Esophagus (tissue), 2 donors: ENCODE results near the gene LARP4B. TPM values are rescaled to one million over a fixed set of nuclear protein-coding genes. Genes with fewer than 3 reads are reported as not detected.

ENCODE experiments used
- H3K27ac ChIP-seq, 2 donors: one replicate each; pipeline ENCODE4 v1.5.1; 2013; ENCODE audit warnings: low read depth in 2 of 2, mild to moderate bottlenecking in 2 of 2, inconsistent platforms in 1 of 2, low read length in 1 of 2, moderate library complexity in 1 of 2
- H3K27me3 ChIP-seq, 2 donors: one replicate each; pipeline ENCODE4 v1.6.1; 2013; ENCODE audit warnings: low read length in 2 of 2, control low read depth in 1 of 2, mild to moderate bottlenecking in 1 of 2; ENCODE audit not compliant: insufficient read depth in 2 of 2, control insufficient read depth in 1 of 2
- H3K36me3 ChIP-seq, 2 donors: one replicate each; pipeline ENCODE4 v1.6.1; 2013; ENCODE audit warnings: low read length in 1 of 2; ENCODE audit not compliant: control insufficient read depth in 2 of 2, insufficient read depth in 2 of 2
- H3K4me1 ChIP-seq, 2 donors: one replicate each; pipeline ENCODE4 v1.6.1; 2013; ENCODE audit warnings: low read length in 1 of 2; ENCODE audit not compliant: control insufficient read depth in 2 of 2, insufficient read depth in 2 of 2
- H3K4me3 ChIP-seq, 2 donors: one replicate each; pipeline ENCODE4 v1.5.1; 2013; ENCODE audit warnings: low read length in 2 of 2, mild to moderate bottlenecking in 2 of 2, low read depth in 1 of 2, moderate library complexity in 1 of 2
- H3K9me3 ChIP-seq, 2 donors: one replicate each; pipeline ENCODE4 v1.6.1; 2013; ENCODE audit warnings: mild to moderate bottlenecking in 2 of 2, low read depth in 1 of 2, low read length in 1 of 2, moderate library complexity in 1 of 2; ENCODE audit not compliant: control insufficient read depth in 2 of 2, insufficient read depth in 1 of 2
- WGBS, 2 donors: extraction: QIAGEN DNeasy Blood & Tissue Kit; methylation state at CpG; one replicate each; pipeline ENCODE4 v1.1.7; 2013; 5-methylcytosine and 5-hydroxymethylcytosine counted together
- polyA plus RNA-seq, 2 donors: library from polyadenylated mRNA; stranded (reverse); fragments of 200-250 nt; gene quantifications; one replicate each; pipeline ENCODE4 v1.2.3, GENCODE V29; 2013
- donor health status: healthy with polysubstance abuse.
- donor health status: Bipolar disorder and iron deficiency.

LARP4B gene
- polyA plus RNA-seq, 2 donors = 19.7 to 22.4 TPM

DNA sequence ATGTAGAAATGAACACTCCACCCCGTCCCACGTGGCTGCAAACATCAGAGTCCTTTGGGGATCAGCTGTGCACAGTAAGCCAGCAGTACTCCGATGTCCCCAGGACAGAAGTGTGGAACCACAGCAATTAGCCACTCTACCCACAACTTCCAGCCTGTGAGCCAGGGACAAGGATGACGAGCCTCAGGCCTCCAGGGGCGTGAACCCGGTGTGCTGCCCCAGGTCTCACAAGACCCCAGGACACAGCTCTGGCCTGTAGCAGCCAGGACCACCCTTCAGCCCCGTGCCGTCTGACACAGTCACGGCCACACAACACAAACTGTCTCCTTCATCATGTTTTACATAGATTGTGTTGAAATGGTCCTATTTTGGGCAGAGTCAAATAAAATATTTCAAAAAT is 129.0 kb downstream of the LARP4B start:
- H3K27ac ChIP-seq = no peak overlapping the region
- no peaks in the 10 kb centered on the region for H3K9me3 ChIP-seq
- 84 to 85% methylated on average over 9 of the region's 9 CpGs for WGBS, 2 donors
- no peaks in the 10 kb centered on the region for H3K4me1 ChIP-seq
- H3K36me3 ChIP-seq = peaks cover under 1 to 20% of the 10 kb centered on the region in 2 donors
- no peaks in the 10 kb centered on the region for H3K27me3 ChIP-seq
- no peak overlapping the region for H3K4me3 ChIP-seq

DNA sequence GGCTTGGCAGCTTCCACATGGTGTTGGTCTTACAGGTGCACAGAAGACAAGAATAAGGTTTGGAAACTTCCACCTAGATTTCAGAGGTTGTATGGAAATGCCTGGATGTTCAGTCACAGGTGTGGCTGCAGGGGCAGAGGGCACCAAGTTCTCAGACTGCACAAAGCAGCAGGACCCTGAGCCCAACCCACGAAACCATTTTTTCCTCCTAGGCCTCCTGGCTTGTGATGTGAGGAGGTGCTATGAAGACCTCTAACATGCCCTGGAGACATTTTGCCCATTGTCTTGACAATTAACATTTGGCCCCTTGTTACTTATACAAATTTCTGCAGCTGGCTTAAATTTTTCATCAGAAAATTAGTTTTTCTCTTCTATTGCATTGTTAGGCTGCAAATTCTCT is 134.3 kb downstream of the LARP4B start:
- no peaks in the 10 kb centered on the region for H3K27me3 ChIP-seq
- H3K4me3 ChIP-seq = no peak overlapping the region
- no peaks in the 10 kb centered on the region for H3K4me1 ChIP-seq
- no peak overlapping the region for H3K27ac ChIP-seq
- peaks cover 0 to 2% of the 10 kb centered on the region in 2 donors for H3K9me3 ChIP-seq
- 95 to 98% methylated on average over 1 of the region's 1 CpG for WGBS, 2 donors
- H3K36me3 ChIP-seq = no peaks in the 10 kb centered on the region

DNA sequence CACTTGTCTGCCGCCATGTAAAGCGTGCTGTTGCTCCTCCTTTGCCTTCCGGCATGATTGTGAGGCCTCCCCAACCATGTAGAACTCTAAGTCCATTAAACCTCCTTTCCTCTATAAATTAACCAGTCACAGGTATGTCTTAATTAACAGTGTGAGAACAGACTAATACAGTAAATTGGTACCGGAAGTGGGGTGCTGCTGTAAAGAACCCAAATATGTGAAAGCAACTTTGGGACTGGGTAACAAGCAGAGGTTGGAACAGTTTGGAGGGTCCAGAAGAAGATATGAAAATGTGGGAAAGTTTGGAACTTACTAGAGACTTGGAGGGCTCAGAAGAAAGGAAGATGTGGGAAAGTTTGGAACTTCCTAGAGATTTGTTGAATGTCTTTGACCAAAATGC is 135.3 kb downstream of the LARP4B start:
- peaks cover 0 to 3% of the 10 kb centered on the region in 2 donors for H3K36me3 ChIP-seq
- H3K4me1 ChIP-seq = peaks cover 0 to 5% of the 10 kb centered on the region in 2 donors
- H3K9me3 ChIP-seq = peaks cover 0 to 2% of the 10 kb centered on the region in 2 donors
- 74 to 75% methylated on average over 4 of the region's 4 CpGs for WGBS, 2 donors
- H3K4me3 ChIP-seq = no peak overlapping the region
- H3K27me3 ChIP-seq = no peaks in the 10 kb centered on the region
- H3K27ac ChIP-seq = no peak overlapping the region

DNA sequence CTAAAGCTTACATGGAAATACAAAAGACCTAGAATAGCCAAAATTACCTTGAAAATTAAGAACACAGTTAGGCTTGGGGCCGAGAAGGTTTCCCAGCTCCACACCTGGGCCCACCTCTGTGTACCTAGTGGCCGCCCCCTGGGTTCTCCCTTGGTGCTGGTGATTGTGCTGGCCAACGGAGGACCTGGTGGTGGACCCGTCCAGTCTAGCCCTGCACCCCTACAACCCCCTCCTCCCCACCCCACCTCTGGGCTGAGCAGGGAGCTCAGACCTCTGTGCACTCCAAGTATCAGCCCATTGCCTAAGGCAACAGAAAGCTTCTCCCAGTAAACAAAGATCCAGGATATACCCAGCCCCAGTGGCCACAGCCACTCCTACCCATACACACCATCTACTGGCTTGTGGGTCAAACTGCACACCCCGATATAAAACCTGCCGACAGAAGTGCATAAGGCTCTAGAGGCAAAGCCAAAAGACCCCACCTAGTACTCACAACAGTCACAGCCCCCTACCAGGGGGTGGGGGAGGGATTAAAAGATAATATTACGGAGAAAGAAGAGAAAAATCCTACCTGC is 137.0 kb downstream of the LARP4B start:
- Histone ChIP-seq H3K36me3 (peaks cover 0 to 3% of the 10 kb centered on the region in 2 donors), H3K4me3 (no peak overlapping the region), H3K4me1 (peaks cover 0 to 9% of the 10 kb centered on the region in 2 donors), H3K27me3 (no peaks in the 10 kb centered on the region), H3K27ac (no peak overlapping the region), H3K9me3 (peaks cover 0 to 2% of the 10 kb centered on the region in 2 donors)
- 90 to 97% methylated on average over 7 of the region's 7 CpGs for WGBS, 2 donors

DNA sequence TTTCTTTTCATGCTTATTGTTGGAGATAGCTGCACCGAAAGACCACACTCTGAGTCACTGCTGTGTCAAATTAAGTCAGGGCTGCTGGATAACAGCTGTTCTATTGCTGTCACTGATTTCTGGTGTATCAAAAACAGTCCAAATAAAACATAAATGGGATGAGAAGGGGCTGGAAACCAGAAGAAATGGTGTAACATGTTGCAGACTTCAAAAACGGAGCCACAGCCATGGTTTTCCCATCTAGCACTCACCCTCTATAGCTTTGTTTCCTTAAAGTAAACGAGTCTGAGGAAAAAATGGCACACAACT is 138.8 kb downstream of the LARP4B start:
- H3K27ac ChIP-seq = no peak overlapping the region
- no peak overlapping the region for H3K4me3 ChIP-seq
- peaks cover 0 to 2% of the 10 kb centered on the region in 2 donors for H3K9me3 ChIP-seq
- no peaks in the 10 kb centered on the region for H3K27me3 ChIP-seq
- H3K4me1 ChIP-seq = peaks cover 0 to 16% of the 10 kb centered on the region in 2 donors
- 61 to 64% methylated on average over 3 of the region's 3 CpGs for WGBS, 2 donors
- H3K36me3 ChIP-seq = peaks cover 0 to 3% of the 10 kb centered on the region in 2 donors

- Histone ChIP-seq H3K4me3 (no peak overlapping the region), H3K36me3 (peaks cover 0 to 3% of the 10 kb centered on the region in 2 donors), H3K9me3 (peaks cover 0 to 2% of the 10 kb centered on the region in 2 donors), H3K4me1 (peaks cover 0 to 16% of the 10 kb centered on the region in 2 donors), H3K27ac (no peak overlapping the region), H3K27me3 (no peaks in the 10 kb centered on the region)
- 83 to 86% methylated on average over 16 of the region's 16 CpGs for WGBS, 2 donors
Observed at GRCh38 chr10:792083-792791, 139.3 kb downstream of the LARP4B start.

DNA sequence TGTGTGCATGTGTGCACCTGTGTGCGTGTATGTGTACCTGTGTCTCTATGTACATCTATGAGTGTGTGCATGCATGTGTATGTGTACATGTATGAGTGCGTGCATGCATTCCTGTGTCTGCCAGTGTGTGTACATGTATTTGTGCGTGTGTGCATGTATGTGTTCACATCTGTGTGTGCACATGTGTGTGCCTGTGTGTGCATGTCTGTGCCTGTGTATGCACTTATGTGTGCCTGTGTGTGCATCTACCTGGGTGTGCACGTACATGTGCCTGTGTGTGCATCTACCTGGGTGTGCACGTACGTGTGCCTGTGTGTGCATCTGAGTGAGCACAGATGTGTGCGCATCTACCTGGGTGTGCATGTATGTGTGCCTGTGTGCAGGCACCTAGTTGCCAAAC is 139.9 kb downstream of the LARP4B start:
- Histone ChIP-seq H3K36me3 (peaks cover 0 to 3% of the 10 kb centered on the region in 2 donors), H3K4me1 (peaks cover 0 to 16% of the 10 kb centered on the region in 2 donors), H3K9me3 (no peaks in the 10 kb centered on the region), H3K27ac (no peak overlapping the region), H3K4me3 (no peak overlapping the region), H3K27me3 (no peaks in the 10 kb centered on the region)
- 95 to 97% methylated on average over 7 of the region's 7 CpGs for WGBS, 2 donors

DNA sequence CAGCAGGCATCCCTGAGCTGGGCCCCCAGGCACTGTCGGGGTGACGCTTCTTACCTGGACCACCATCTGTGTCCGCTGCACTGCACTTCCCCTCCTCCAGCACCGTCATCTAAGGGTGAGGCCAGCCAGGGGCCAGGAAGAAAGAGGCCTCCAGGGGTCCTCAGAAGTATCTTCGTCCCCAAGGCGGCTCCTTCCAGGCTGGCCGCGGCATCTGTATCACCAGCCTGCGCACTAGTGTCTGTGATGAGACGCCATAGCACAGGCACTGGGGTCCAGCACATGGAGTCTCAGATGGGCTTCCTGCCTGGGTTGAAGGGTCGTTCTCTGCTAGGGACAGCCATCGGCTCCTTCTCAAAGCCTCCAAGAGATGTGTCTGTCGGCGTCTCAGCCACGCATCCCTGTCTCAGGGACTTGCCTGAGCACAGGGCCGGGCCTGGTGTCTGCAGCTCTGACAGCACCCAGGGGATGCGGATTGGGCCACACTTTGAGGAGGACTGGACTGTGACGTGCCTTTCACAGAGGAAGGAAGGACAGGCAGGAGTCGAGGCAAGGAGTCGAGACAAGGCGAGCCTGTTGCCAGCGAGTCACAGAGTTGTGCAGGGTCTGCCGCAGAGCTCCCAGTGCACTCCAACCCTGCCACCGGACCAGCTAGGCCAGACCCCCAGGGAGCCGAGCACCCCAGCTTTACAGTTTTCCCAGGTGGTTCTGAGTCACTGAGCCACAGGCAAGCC is 140.5 kb downstream of the LARP4B start:
- H3K27me3 ChIP-seq = no peaks in the 10 kb centered on the region
- peaks cover 0 to 16% of the 10 kb centered on the region in 2 donors for H3K4me1 ChIP-seq
- 86 to 88% methylated on average over 25 of the region's 25 CpGs for WGBS, 2 donors
- no peak overlapping the region for H3K27ac ChIP-seq
- peaks cover 0 to 3% of the 10 kb centered on the region in 2 donors for H3K36me3 ChIP-seq
- H3K4me3 ChIP-seq = no peak overlapping the region
- H3K9me3 ChIP-seq = no peaks in the 10 kb centered on the region

- Histone ChIP-seq H3K4me1 (peaks cover 0 to 18% of the 10 kb centered on the region in 2 donors), H3K27ac (no peak overlapping the region), H3K27me3 (no peaks in the 10 kb centered on the region), H3K9me3 (no peaks in the 10 kb centered on the region), H3K4me3 (no peak overlapping the region), H3K36me3 (peaks cover 0 to 3% of the 10 kb centered on the region in 2 donors)
- 64 to 66% methylated on average over 30 of the region's 30 CpGs for WGBS, 2 donors
Observed at GRCh38 chr10:789831-790701, 141.4 kb downstream of the LARP4B start.
